Activated CD4-positive, alpha-beta T cell treated with anti-CD3 and anti-CD28 coated beads, Interleukin-2, amount 50 U/mL, for 4 hours (primary cell): Measurements from ENCODE around the gene DYRK1A.

Experiments used
- DNase-seq, 2 experiments: peaks; one replicate each; pipeline ENCODE4 v3.0.0-alpha.2; 2020

Gene DYRK1A

DNA sequence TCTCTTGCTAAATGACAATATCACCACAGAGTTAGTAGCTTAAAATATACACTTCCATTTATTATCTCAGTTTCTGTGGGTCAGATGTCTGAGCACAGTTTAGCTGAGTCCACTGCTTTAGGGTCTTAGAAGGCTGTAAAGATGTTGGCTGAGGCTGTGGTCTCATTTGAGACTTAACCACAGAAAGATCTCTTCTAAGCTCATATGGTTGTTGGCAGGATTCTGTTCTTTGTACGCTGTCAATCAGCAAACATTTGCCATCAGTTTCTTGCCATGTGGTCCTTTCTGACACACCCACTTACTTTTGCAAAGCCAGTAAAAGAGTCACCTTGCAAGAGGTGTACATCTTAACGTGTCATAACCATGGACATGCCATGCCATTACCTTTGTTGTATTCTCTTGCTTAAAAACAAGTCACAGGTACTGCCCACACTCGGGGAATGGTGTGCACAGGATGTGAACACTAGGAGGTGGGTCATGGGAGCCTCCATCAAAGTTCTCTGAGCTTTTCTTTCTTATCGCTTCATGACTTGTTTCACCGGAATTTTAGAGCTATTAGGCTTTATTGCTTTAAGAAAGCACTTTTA lies 18.7 kb downstream of the DYRK1A start:
- no peak for DNase-seq

DNA sequence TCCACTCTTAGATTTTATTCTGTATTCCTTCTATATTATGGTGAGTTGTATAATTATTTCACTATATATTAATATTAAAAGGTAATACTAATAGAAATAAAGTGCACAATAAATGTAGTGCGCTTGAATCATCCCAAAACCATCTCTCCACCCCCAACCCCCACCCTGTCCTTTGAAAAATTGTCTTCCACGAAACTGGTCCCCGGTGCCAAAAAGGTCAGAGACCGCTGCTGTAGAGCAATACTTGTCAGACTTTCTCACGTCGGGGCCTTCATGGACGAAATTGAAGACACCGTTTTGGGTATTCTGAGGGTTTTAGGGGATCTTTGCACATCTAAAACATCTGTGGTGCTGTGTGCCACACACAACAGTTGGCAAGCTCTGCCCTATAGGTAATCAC lies 19.6 kb downstream of the DYRK1A start:
- no peak for DNase-seq

DNA sequence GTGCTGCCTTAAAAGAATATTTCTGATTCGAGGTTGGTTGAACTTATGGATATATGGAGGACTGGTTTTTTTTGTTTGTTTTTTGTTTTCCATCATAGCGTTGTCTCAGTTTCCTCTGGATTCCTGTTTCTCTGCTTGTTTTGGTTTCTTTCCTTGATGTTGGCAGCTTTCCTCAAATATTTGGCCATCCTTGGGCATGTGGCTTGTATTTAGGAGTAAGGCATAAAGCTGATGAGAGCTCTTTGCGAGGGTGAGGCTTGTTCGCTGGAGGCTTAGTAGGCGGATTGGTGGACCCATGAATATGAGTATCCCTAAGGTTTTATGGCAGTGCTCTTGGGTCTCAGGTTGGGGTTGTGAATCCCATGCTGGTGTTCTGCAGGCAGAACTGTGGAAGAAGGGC lies 22.9 kb downstream of the DYRK1A start:
- no peak for DNase-seq

DNA sequence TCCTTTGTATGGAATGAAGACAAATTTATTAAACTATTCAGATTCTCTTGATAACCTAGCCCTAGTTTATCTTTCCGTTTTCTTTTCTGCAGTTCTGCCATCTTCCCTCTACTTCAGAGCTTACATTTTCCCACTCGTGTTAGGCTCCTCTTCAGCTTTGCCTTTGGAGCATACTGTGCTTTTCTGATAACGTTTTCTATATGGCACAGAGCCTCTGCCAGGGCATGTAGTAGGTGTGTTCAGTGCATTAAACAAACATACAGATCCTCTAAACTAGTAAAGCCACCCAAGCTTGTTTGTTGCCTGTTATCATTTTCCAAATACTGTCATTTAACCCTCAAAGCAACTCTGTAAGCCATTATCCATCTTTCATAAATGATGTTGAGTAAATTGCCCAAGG lies 25.1 kb downstream of the DYRK1A start:
- no peak for DNase-seq

DNA sequence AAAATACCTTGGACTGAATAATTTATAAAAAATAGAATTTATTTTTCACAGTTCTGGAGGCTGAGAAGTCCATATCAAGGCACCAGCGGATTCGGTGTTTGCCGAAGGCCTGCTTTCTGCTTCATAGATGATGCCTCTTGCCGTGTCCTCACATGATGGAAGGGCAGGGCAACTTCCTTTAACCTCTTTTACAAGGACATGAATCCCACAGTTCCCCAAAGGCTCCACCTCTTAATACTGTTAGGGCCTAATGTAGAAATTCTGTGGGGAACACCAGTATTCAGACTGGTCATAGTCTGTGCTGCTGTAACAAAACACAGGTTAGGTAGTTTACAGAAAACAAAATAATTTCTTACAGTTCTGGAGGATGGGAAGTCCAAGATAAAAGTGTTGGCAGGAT lies 25.9 kb downstream of the DYRK1A start:
- no peak for DNase-seq

DNA sequence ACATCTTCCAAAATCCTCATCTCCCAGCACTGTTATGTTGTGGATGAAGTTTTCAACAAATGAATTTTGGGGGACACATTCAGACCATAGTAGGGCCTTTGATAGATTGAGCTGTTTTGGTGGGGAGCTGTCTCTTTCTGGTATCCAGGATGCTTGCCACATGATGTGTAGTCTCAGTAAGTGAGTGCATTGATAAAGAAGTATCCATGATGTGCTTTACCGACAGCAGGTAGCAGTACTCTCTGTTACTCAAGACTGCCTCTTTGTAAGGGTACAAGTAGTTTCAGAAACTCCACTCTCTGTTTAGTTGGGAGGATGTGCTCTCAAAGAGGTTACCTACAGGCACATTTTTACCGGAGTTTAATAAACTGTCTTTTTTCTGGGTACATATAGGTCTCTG lies 26.5 kb downstream of the DYRK1A start:
- no peak for DNase-seq

DNA sequence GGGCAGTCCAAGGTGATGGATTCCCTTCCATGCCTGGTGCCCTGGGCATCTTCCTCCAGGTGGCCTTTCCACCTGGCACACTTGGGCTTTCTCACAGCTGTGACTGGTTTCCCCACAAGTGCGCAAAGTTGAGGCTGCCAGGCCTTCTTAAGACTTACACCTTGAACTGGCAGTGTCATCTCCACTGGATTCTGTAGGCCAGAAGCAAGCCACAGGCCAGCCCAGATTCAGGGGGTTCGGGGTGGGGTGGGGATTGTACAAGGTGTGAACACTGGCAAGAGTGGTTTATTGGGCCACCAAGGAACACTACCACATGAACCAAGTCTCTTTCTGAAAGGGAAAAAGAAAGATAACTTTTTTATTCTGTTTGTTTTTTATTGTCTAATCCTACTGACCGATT lies 27.2 kb downstream of the DYRK1A start:
- no peak for DNase-seq

DNA sequence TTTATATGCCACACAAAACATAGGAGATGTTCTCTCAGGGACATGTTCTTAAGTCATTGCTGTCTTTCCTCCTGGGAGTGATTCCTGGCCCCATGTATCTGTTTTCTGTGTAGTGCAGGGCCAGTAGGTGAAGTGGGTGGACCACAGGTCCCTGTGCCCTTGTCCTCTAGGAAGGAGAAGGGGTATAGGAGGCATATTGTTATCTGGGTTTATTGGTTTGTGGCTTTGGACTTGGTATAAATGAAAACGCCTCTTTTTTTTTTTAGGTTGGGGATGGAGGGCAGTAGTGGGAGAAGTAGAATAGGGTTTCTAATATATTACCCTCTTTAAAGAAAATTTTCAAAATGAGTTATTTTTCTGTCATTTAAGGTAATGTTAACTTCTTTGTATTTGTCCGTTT lies 29.4 kb downstream of the DYRK1A start:
- DNase-seq, result no peak

DNA sequence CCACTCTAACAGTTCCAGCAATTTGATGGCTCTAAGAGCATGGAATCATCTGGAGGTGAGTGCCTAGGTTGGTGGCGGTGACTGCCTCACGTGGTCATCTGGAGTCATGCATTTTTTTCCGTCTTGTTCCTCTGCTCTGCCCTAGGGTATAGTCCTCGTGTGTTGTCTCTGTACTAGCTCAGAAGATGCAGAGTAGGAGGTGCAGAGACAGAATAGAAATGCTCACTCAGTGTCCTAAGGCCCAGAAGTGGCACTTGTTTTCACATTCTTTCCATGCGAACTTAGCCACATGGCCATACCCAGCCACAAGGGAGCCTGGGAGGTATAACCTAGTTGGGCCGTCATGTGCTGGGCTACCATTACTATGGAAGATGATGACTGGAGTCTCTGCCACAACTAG lies 30.3 kb downstream of the DYRK1A start:
- DNase-seq, result no peak

DNA sequence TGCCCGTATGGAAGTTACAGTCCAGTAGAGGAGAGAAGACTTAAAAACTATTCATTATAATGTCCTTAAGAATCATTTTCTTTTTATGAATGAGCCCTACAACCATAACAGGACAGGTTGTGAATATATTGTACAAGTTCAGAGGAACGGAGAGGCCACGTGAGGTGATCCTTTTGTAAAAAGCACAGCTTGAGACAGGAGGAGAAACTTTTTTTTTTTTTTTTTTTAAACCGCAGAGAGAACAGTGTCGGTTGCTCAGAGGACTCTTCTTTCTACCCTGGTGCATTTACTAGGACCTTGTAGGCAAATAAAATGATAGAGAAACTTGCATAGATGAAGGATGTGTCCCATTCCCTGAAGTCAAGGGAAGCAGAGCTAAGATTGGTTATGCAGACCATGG lies 32.1 kb downstream of the DYRK1A start:
- no peak for DNase-seq

DNA sequence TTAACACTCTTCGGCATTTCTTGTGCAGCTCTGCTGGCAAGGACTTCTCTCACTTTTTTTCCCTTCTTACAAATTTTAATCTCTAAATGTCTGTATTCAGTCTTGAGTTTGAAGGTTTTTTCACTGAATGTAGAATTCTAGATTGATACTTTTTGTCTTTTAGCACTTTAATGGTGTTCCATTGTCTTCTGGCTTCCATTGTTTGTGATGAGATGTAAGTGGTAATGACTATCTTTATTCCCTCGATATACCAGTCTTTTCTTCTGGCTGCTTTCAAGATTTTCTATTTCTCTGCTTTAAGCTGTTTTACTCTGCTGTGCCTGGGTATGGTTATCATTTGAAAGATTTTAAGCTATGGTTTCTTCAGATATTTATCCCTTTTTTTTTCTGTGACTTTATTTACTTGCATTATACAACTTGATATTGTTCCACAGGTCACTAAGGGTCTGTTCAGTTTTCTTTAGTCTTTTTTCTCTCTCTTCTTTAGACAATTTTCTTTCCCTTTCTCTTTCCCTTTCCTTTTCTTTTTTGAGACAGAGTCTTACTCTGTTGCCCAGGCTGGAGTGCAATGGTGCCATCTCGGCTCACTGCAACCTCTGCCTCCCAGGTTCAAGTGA lies 35.8 kb downstream of the DYRK1A start:
- no peak for DNase-seq

DNA sequence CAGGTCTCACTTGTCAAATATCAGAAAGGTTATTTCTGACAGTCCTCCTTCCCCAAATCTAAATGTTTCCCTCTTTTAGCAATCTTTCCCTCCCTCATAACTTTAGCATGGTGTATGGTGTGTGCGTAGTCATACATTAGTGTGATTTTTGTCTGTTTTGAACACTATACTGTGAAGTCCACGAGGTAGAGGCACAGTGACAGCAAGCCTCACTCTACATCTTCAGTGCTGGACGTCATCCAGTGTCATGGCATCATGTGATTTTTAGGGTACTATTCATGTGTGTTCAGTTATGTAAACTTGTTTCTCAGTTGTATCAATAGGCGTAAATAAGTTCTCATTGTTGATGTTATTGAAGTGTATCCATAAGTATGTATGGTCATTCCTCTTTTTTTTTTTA lies 39.1 kb downstream of the DYRK1A start:
- DNase-seq, result no peak

DNA sequence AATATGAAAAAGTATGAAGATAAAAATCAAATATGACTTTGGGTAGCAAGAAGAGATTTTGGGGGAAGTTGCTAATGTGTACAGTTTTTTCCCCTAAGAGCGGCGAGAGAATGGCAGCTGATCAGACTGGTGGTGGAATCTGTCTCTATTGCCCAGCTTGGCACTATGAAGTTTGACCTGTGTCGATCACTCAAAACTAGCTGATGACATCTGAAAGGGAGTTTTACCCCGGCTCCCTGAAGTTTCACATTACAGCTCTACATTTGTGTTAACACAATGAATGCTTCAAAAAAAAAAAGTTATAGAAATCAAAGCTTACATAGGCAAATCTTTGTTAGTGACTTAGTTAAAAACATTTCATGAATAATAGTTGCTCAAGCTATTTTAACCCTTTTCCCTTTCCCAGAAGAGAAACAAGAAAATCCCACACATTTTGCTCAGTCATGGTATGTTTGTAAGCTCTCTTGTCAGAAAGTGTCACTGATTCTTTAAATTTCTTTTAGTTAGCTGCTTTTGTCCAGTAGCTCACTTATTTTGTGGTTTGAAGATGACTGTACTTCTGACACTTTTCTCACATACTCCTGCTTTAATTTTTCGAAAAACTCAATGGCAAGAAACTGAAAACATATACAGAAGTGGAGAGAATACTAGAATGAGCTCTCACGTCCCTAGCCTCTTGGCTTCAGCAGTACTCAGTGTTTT lies 41.3 kb downstream of the DYRK1A start:
- no peak for DNase-seq

DNA sequence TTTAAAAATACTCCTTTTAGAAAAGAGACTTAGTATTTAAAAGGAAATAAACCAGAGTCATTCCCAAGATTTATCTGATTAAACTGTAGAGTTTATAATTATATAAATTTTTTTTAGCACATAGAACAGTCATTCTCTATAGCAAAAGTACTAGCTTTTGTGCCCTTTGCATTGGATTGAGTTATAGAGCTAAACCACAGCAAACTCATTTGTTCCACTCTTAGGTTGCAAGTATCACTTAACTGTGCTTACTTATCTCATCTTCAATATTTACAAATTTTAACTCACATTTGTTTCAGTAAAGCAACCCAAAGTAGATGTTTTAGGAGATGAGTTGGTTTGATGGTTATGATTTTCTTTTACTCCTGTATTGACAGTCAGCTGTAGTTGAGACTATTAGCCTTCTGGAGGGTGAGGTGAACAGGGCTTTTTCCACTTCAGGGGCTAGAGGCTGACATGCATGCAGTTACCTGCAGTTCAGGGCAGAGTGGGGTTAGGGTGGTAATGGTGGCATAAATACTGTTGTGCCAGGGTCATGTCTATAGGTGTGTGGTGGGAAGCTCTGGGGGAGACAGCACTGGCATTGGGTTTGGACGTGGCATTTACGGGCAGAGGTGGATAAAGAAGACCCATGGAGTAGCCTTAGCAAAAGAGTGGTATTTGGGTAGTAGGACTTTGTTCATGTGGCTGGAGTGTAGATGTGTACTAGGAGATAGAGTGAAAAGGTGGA lies 42.1 kb downstream of the DYRK1A start:
- no peak for DNase-seq

DNA sequence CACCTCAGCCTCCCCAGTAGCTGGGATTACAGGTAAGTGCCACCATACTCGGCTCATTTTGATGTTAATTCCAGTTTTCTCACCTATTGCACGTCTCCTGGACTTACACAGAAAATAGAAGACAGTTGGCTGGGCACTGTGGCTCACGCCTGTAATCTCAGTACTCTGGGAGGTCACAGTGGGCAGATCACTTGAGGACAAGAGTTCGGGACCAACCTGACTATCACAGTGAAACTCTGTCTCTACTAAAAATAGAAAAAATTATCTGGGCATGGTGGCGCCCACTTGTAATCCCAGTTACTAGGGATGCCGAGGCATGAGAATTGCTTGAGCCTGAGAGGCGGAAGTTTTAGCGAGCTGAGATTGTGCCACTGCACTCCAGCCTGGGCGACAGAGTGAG lies 44.1 kb downstream of the DYRK1A start:
- DNase-seq, result no peak

DNA sequence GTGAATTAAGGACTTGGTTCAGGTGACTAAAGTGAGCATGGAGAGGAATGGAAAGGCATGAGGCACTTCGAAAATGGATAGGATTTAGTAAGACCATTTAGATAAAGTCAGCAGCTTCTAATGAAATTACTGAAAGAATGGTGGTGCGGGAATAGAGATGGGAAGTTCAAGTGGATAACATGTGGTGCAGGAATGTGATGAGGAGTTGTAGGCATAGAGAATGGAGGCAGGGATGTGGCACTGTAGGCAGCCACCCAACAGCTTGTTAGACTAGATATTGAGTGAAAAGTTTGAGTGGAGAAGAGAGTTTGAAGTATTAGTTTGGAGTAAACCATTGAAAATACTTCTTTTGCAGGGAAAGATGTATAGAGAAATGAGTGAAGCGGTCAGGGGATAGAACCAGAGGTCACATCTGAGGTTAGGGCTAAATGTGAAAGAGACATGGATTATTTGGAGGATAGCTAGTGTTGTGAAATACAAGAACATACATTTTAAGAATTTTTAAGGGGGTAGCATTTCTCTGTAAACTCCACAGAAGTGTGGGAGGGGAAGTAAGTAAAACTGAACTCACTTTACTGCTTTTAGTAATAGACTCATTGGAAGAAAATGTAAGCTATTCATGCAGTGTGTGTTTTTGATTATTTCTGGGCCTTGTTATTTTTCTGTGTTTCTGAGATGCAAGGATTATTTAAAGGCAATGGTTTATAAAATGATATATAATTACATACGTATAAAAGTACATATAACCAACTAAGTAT lies 46.2 kb downstream of the DYRK1A start:
- DNase-seq, result no peak

DNA sequence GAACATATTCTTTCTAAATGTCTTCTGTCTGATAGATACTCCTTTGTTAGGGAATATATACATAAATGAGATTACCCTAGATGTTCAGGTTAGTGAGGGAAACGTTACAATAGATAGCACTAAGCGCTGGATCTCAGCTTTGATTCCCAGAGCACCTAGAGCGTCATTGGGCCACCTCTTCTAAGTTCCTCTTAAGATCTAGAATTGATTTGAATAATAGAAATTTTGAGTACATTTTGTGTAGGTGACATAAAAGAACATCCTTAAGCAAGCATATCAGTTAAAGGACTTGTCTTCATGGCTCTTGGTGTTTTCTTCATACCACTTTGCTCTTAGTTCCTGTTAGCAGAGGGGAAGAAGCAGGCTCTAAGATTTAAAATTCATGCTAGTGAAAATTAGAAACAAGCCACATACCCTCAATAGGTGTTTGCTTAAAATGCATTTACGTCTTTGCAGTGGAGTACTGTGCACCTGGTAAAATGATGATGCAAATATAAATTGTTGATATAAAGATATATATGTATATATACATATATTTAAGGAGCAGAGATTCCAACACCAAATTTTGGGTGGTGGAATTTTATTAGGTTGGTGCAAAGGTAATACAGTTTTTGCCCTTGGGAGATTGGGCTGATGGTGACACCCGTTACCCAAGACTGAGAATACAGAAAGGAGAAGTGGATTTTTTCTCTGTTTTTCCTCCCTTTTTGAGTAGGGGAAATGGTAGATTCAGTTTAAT lies 47.1 kb downstream of the DYRK1A start:
- no peak for DNase-seq

DNA sequence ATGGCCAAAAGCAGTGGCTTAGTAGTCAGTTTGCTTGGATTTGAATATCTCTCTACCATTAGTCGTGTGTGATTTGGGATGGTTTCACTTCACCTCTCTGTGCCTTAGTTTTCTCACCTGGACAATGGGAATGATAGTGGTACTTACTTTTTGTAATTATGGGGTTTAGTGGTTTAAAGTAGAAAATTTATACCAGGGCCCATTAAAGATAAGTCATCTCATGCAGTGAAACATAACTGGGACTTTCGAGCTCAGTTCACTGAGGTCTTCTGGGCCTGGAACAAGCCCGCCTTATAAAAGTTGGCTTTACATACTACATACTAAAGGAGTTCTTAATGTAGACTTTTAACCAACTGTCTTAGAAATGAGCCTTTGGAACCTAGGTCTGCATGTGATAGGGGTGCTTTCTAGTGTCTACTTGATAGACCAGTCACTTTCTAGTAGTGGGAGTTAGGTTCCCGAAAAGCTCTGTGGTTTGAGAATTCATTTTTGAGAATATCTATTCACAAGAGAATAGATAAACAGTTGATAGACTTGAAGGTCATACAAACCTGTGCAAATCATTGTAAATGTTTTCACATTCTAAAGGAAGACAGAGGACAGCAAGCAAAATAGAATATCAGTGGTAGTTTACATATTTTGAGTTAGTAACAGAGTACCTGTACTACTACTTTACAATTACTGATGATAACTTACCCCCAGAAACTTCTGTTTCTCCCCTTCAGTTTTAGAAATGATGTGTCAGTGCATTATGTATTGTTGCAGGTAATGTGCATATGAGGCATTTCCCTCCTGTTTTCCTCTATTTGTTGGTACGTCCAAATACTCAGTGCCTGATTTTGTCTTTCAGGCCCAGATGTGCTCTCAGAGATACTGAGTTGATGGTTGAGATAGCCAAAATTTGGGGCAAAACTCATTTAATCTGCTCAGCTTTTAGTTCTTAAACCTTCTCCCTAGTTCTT lies 48.0 kb downstream of the DYRK1A start:
- no peak for DNase-seq

DNA sequence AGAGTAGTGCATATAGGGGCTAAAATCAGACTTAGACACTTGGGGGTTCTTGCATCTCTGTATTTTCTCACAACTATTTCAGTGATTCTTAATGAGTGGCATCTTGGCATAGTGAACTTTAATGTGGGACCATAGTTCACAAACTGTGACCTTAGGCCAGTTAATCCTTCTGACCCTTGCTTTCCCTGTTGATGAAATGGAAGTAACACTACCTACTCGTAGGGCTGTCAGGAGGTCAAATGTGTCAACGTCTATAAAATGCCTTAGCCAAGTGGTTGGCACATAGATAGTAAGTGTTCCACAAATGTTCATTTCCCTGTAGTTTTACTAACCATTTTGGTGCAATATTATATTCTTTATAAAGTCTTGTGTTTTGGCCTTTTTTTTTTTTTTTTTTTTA lies 49.4 kb downstream of the DYRK1A start:
- no peak for DNase-seq

DNA sequence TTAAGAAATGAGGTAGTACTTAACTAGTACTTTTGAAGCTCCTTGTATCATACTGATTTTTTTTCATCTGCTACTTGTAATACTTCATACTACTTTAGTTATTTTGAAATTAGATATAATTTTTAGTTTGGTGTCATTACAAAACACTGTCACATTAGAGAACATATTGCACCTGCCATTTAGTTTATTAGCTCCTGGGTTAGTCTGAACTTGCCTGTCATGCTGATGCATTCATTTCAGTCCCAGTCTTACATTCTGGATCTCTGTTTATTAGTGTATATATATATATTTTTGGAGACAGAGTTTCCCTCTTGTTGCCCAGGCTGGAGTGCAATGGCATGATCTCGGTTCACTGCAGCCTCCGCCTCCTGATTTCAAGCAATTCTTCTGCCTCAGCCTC lies 50.3 kb downstream of the DYRK1A start:
- DNase-seq, result no peak

DNA sequence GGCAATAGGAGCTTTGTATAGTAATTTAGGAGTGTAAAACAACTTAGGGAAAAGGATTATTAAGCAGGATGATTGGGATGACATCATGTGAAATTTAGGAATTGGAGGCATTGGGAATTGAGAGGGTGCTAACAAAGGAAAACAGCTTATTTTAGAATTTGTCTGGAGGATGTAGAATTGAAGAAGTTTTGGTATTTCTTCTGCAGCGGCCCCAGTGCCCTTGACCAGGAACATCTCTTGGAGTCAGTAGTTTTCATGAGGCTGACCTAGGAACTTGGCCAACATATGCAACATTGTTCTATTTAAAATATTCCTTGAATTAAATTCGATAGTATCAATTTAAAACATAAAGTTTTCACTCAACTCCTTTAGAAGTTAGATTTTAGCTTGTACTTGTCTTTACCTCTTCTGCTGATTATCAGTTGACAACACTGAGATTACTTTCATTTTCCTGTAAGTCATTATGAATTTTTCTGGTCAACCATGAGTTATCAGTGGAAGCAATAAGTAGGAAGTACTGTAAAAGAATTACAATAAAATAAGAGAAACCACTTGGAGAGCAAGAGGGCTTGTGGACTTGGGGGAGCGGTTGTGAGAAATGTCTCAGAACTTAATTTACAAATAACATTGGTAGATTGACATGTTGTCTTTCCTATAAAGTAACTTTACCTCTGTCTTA lies 52.8 kb downstream of the DYRK1A start:
- DNase-seq, result no peak
